ENCODE results near the gene MVB12B. TPM values are rescaled to one million over a fixed set of nuclear protein-coding genes. Genes with fewer than 3 reads are reported as not detected.

Gene MVB12B
- total RNA-seq, 1 donor from 2014 or later = 12.8 TPM

DNA sequence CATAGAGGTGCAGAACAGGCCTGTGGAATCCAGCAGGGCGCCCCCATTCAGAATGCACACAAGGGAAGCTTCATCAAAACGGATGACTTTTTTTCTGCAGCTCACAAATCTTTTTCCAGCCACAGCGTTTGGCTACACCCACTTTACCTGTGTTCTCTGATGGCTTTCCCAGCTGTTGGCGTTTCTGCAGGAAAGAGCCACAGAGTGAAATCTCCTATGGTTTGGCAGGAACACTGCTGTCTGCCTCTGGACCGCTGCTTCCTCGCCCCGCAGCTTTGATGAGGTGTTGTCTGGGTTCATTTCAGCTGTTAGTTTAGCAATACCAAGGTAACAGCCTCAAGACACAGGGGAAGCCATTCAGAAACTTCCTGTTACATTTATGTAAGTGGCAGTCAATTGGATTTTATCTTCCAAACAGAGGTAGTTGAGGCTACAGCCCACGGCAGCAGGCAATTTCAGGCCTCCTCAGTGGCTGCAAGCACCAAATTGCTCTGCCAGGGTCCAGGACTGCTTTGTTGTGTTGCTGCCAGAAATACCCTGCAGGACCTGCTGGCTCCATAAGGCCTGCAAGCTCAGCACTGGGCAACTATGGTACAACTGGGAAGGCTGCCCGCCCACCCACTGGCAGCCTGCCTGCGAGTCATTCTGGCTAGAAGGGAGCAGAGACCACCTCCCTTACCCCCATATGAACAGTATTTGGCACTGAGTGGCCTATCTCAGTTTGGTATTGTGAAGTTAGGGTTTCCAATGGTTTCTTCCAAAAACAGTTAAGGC, 96.7 kb downstream of the MVB12B start:
- no peaks in the 10 kb centered on the region for H3K9me3 Mint-ChIP-seq (ENCODE audit: unreplicated experiment)
- no peak for FAIRE-seq

GRCh38 chr9:126423916-126424185, 97.2 kb downstream of the MVB12B start:
- H3K4me1 Mint-ChIP-seq (ENCODE audit: low read depth, unreplicated experiment) = peaks cover 14% of the 10 kb centered on the region

More for the DNA sequence above, 96.7 kb downstream of the MVB12B start:
- Histone ChIP-seq H3K9ac (ENCODE audit: low read length) (no peak overlapping the region), H3K36me3 (ENCODE audit: insufficient read depth, low read length) (no peaks in the 10 kb centered on the region), H4K20me1 (ENCODE audit: insufficient read depth, low read length) (no peaks in the 10 kb centered on the region), H2AFZ (ENCODE audit: low read depth, low read length) (no peak overlapping the region), H3K79me2 (ENCODE audit: insufficient read depth, low read length) (no peaks in the 10 kb centered on the region), H3K4me2 (ENCODE audit: low read length) (no peak overlapping the region), H3K4me3 (ENCODE audit: insufficient read depth, low read depth, low read length) (no peak overlapping the region), H3K27ac (ENCODE audit: low read depth, low read length) (no peak overlapping the region), H3K27me3 (ENCODE audit: insufficient read depth, low read length) (no peaks in the 10 kb centered on the region), H3K4me1 (ENCODE audit: insufficient read depth, low read length) (peaks cover 15% of the 10 kb centered on the region), H3K9me3 (ENCODE audit: insufficient read depth, low read depth, low read length) (no peaks in the 10 kb centered on the region)
- no peak for DNase-seq (ENCODE audit: low read depth)
- H3K4me3 Mint-ChIP-seq (ENCODE audit: unreplicated experiment) = no peak overlapping the region
- H3K36me3 Mint-ChIP-seq (ENCODE audit: low read depth, unreplicated experiment) = peaks cover 15% of the 10 kb centered on the region
- no peaks in the 10 kb centered on the region for H3K27me3 Mint-ChIP-seq (ENCODE audit: low read depth, unreplicated experiment)
- H3K27ac Mint-ChIP-seq (ENCODE audit: unreplicated experiment) = no peak overlapping the region
- TF ChIP-seq, protein P1, sequence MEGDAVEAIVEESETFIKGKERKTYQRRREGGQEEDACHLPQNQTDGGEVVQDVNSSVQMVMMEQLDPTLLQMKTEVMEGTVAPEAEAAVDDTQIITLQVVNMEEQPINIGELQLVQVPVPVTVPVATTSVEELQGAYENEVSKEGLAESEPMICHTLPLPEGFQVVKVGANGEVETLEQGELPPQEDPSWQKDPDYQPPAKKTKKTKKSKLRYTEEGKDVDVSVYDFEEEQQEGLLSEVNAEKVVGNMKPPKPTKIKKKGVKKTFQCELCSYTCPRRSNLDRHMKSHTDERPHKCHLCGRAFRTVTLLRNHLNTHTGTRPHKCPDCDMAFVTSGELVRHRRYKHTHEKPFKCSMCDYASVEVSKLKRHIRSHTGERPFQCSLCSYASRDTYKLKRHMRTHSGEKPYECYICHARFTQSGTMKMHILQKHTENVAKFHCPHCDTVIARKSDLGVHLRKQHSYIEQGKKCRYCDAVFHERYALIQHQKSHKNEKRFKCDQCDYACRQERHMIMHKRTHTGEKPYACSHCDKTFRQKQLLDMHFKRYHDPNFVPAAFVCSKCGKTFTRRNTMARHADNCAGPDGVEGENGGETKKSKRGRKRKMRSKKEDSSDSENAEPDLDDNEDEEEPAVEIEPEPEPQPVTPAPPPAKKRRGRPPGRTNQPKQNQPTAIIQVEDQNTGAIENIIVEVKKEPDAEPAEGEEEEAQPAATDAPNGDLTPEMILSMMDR (IDR thresholded peaks at IDR 0.05; ENCODE audit: insufficient read depth, low read depth, low read length) = no peak
- TF ChIP-seq EZH2 (IDR thresholded peaks at IDR 0.05; ENCODE audit: insufficient read depth, low read length) = no peak
- peaks cover 14% of the 10 kb centered on the region for H3K4me1 Mint-ChIP-seq (ENCODE audit: low read depth, unreplicated experiment)

More at GRCh38 chr9:126423916-126424185, 97.2 kb downstream of the MVB12B start:
- Histone ChIP-seq H3K27me3 (ENCODE audit: insufficient read depth, low read length) (no peaks in the 10 kb centered on the region), H3K36me3 (ENCODE audit: insufficient read depth, low read length) (no peaks in the 10 kb centered on the region), H3K4me3 (ENCODE audit: insufficient read depth, low read depth, low read length) (no peak overlapping the region), H3K27ac (ENCODE audit: low read depth, low read length) (no peak overlapping the region), H3K9me3 (ENCODE audit: insufficient read depth, low read depth, low read length) (no peaks in the 10 kb centered on the region), H3K4me2 (ENCODE audit: low read length) (no peak overlapping the region), H3K79me2 (ENCODE audit: insufficient read depth, low read length) (no peaks in the 10 kb centered on the region), H2AFZ (ENCODE audit: low read depth, low read length) (no peak overlapping the region), H3K4me1 (ENCODE audit: insufficient read depth, low read length) (peaks cover 15% of the 10 kb centered on the region), H3K9ac (ENCODE audit: low read length) (no peak overlapping the region), H4K20me1 (ENCODE audit: insufficient read depth, low read length) (no peaks in the 10 kb centered on the region)
- Mint-ChIP-seq H3K9me3 (ENCODE audit: unreplicated experiment) (no peaks in the 10 kb centered on the region), H3K27ac (ENCODE audit: unreplicated experiment) (no peak overlapping the region), H3K4me3 (ENCODE audit: unreplicated experiment) (no peak overlapping the region), H3K36me3 (ENCODE audit: low read depth, unreplicated experiment) (peaks cover 13% of the 10 kb centered on the region), H3K27me3 (ENCODE audit: low read depth, unreplicated experiment) (no peaks in the 10 kb centered on the region)
- TF ChIP-seq EZH2 (IDR thresholded peaks at IDR 0.05; ENCODE audit: insufficient read depth, low read length) = no peak
- TF ChIP-seq, protein P1 (IDR thresholded peaks at IDR 0.05; ENCODE audit: insufficient read depth, low read depth, low read length) = no peak
- DNase-seq (ENCODE audit: low read depth) (no peak), FAIRE-seq (no peak)

All from astrocyte (in vitro differentiated cells and primary cell).